HepG2 (cell line): ENCODE data around the gene LRBA. TPM values are rescaled to one million over a fixed set of nuclear protein-coding genes. Genes with fewer than 3 reads are reported as not detected.

Experiments
- ATAC-seq: fragments of 200-7000 bp; cut with Tn5 transposase; 3 replicates; pipeline ENCODE4 v1.9.1; 2020; ENCODE audit warnings: mild to moderate bottlenecking, moderate library complexity
- BruUV-seq: library from RNA; stranded (reverse); fragments of 400-500 nt; replicated peaks from 2 replicates; lab custom pipeline; 2021; lab: Mats Ljungman, UMichigan
- CTCF ChIA-PET: fragments of 300-600 bp; formaldehyde crosslinking; extraction: SDS; loops from one replicate; lab custom pipeline; 2021; ENCODE audit warnings: low total read pairs, inconsistent platforms, low intra/inter-chr PET ratio; lab: Yijun Ruan, JAX
- POLR2A ChIA-PET: fragments of 350-600 bp; sonication (Branson Sonifier 250); formaldehyde crosslinking; loops from one replicate; lab custom pipeline; 2020; ENCODE audit warnings: antibody characterized with exemption, inconsistent platforms; lab: Yijun Ruan, JAX
- DNase-seq: peaks from one replicate; pipeline ENCODE4 v3.0.0-alpha.2; 2015; ENCODE audit warnings: low spot score
- FAIRE-seq: peaks from 3 replicates; lab custom pipeline; 2011; peaks lifted over from hg19 to GRCh38; lab: Jason Lieb, UNC
- H2AFZ ChIP-seq: one replicate; pipeline ENCODE4 v1.6.1; 2011; ENCODE audit warnings: low read length, inconsistent platforms
- H3K27ac ChIP-seq: fragments of 300-600 bp; 3 replicates; pipeline ENCODE4 v1.8.0; 2011; ENCODE audit warnings: mixed run types, mild to moderate bottlenecking, mixed read lengths, low read length, inconsistent platforms; ENCODE audit not compliant: insufficient read depth; ENCODE audit errors: extremely low read length
- H3K27me3 ChIP-seq, 2 experiments: fragments of 200-600 bp in 1 of 2; 2 replicates in 1 of 2; 3 replicates in 1 of 2; pipeline versions ENCODE4 v1.6.0 to v1.8.0; 2011; ENCODE audit warnings: low read length in 2 of 2, mild to moderate bottlenecking in 2 of 2, moderate library complexity in 2 of 2, inconsistent platforms in 1 of 2; ENCODE audit not compliant: insufficient read depth in 2 of 2, control insufficient read depth in 1 of 2
- H3K36me3 ChIP-seq, 2 experiments: fragments of 200-600 bp in 1 of 2; replicated peaks in 1 of 2; 2 replicates in 1 of 2; 3 replicates in 1 of 2; pipeline versions ENCODE4 v1.5.1 to v1.8.0; 2011; ENCODE audit warnings: low read length in 2 of 2, inconsistent platforms in 1 of 2; ENCODE audit not compliant: insufficient read depth in 2 of 2, control insufficient read depth in 1 of 2
- H3K4me1 ChIP-seq: 2 replicates; pipeline ENCODE4 v1.5.1; 2012; ENCODE audit warnings: low read length, inconsistent platforms; ENCODE audit not compliant: insufficient read depth
- H3K4me2 ChIP-seq: 2 replicates; pipeline ENCODE4 v1.6.0; 2011; ENCODE audit warnings: low read depth, low read length, inconsistent platforms
- H3K4me3 ChIP-seq, 3 experiments: fragments of 200-600 bp in 1 of 3; sonication (generic), shearing (Covaris generic) in 1 of 3; replicated peaks in 1 of 3; 2 replicates each; pipeline ENCODE4 v1.5.1; 2011 to 2016; ENCODE audit warnings: low read length in 3 of 3, inconsistent platforms in 2 of 3, low read depth in 2 of 3, mild to moderate bottlenecking in 2 of 3, control low read depth in 1 of 3, mixed read lengths in 1 of 3; ENCODE audit not compliant: insufficient read depth in 1 of 3
- H3K79me2 ChIP-seq: one replicate; pipeline ENCODE4 v1.6.1; 2011; ENCODE audit warnings: low read length, inconsistent platforms; ENCODE audit not compliant: insufficient read depth
- H3K9ac ChIP-seq: 2 replicates; pipeline ENCODE4 v1.6.0; 2011; ENCODE audit warnings: mild to moderate bottlenecking, low read depth, low read length, inconsistent platforms; ENCODE audit not compliant: insufficient read depth
- H3K9me3 ChIP-seq: 2 replicates; pipeline ENCODE4 v1.5.1; 2012; ENCODE audit warnings: mild to moderate bottlenecking, low read length
- H4K20me1 ChIP-seq: 2 replicates; pipeline ENCODE4 v1.6.0; 2011; ENCODE audit warnings: inconsistent platforms, mild to moderate bottlenecking, low read length, moderate library complexity; ENCODE audit not compliant: insufficient read depth
- EEA1 ChIP-seq: sonication (generic); formaldehyde crosslinking; IDR thresholded peaks from 2 replicates; pipeline ENCODE4 v1.5.1; 2020; ENCODE audit warnings: mild to moderate bottlenecking, missing genetic modification reagents, borderline replicate concordance
- EP300 ChIP-seq, 3 experiments: sonication (generic) in 1 of 3; formaldehyde crosslinking in 1 of 3; IDR thresholded peaks; 2 replicates each; pipeline versions ENCODE4 v1.5.1 to v1.6.1; 2011 to 2020; ENCODE audit warnings: low read depth in 2 of 3, low read length in 2 of 3, borderline replicate concordance in 1 of 3, improper control_type of control experiment in 1 of 3, mild to moderate bottlenecking in 1 of 3, missing genetic modification reagents in 1 of 3, moderate library complexity in 1 of 3
- FOXP1 ChIP-seq, 2 experiments: fragments of 450-650 bp in 1 of 2; IDR thresholded peaks; 2 replicates each; pipeline ENCODE4 v1.6.1; 2017 to 2018; ENCODE audit warnings: antibody characterized with exemption in 1 of 2
- GATA4 ChIP-seq: sonication (generic); IDR thresholded peaks from 2 replicates; pipeline ENCODE4 v1.6.1; 2016; ENCODE audit warnings: antibody characterized with exemption, low read depth, borderline replicate concordance
- KLF11 ChIP-seq: IDR thresholded peaks from 2 replicates; pipeline ENCODE4 v1.6.1; 2016; ENCODE audit warnings: missing compliant biosample characterization
- MAFF ChIP-seq: IDR thresholded peaks from 2 replicates; pipeline ENCODE4 v1.6.1; 2011; ENCODE audit warnings: low read depth, low read length, improper control_type of control experiment
- MED8 ChIP-seq: sonication (generic); formaldehyde crosslinking; IDR thresholded peaks from 2 replicates; pipeline ENCODE4 v1.8.1; 2023; ENCODE audit warnings: mild to moderate bottlenecking, missing genetic modification reagents; ENCODE audit not compliant: insufficient replicate concordance
- NONO ChIP-seq, 2 experiments: fragments of 450-650 bp in 1 of 2; sonication (generic) in 1 of 2; formaldehyde crosslinking in 1 of 2; IDR thresholded peaks in 1 of 2; conservative IDR thresholded peaks in 1 of 2; 2 replicates each; pipeline versions ENCODE4 v1.6.1 to v1.8.0; 2017 to 2022; ENCODE audit warnings: mild to moderate bottlenecking in 1 of 2, missing genetic modification reagents in 1 of 2, moderate library complexity in 1 of 2
- NR2C2 ChIP-seq: sonication (generic); formaldehyde crosslinking; IDR thresholded peaks from 2 replicates; pipeline ENCODE4 v1.4.0; 2020; ENCODE audit warnings: missing genetic modification reagents, mild to moderate bottlenecking, moderate library complexity, borderline replicate concordance
- SMYD3 ChIP-seq: sonication (generic); formaldehyde crosslinking; IDR thresholded peaks from 2 replicates; pipeline ENCODE4 v1.8.1; 2023; ENCODE audit warnings: mild to moderate bottlenecking, missing genetic modification reagents
- SOX5 ChIP-seq: IDR thresholded peaks from 2 replicates; pipeline ENCODE4 v1.6.1; 2016; ENCODE audit warnings: borderline replicate concordance
- ZFP41 ChIP-seq: sonication (generic); formaldehyde crosslinking; IDR thresholded peaks from 2 replicates; pipeline ENCODE4 v1.4.0; 2020; ENCODE audit warnings: mild to moderate bottlenecking, missing genetic modification reagents, borderline replicate concordance
- ZNF335 ChIP-seq: sonication (generic); formaldehyde crosslinking; IDR thresholded peaks from 2 replicates; pipeline ENCODE4 v1.4.0; 2020; ENCODE audit warnings: missing genetic modification reagents
- ZNF878 ChIP-seq: sonication (generic); formaldehyde crosslinking; IDR thresholded peaks from 2 replicates; pipeline ENCODE4 v1.8.1; 2023; ENCODE audit warnings: mild to moderate bottlenecking, missing genetic modification reagents, moderate library complexity
- WGBS: methylation state at CpG from one replicate; pipeline ENCODE4 v1.1.6; 2017; ENCODE audit warnings: low lambda C conversion rate; 5-methylcytosine and 5-hydroxymethylcytosine counted together
- in situ Hi-C: cut with HindIII; loops from 2 replicates; pipeline ENCODE4 v1.10.0; 2017; ENCODE audit warnings: low pct_unique_long_range_greater_than_20kb; ENCODE audit not compliant: extremely low pct_ligation_motif_present
- intact Hi-C: fragments of 100-400 bp; cut with micrococcal nuclease; formaldehyde crosslinking; loops from one replicate; pipeline ENCODE4 v1.10.0; 2022; ENCODE audit not compliant: unreplicated experiment
- polyA plus RNA-seq, 8 experiments: library from polyadenylated mRNA; depleted of rRNA in 3 of 8; stranded (reverse) in 7 of 8; unstranded in 1 of 8; fragments of >200 nt; fragmentation: Illumina TruSeq in 4 of 8; extraction: Trizol in 4 of 8; gene quantifications; 2 replicates each; pipeline versions ENCODE4 v1.2.1 to v1.2.3, GENCODE V29; 2011 to 2016; ENCODE audit warnings: low read depth in 4 of 8, missing spikeins in 1 of 8, mixed read lengths in 1 of 8; ENCODE audit not compliant: insufficient read depth in 1 of 8
- total RNA-seq, 5 experiments: library from RNA; depleted of rRNA; stranded (reverse); fragments of >200 nt; fragmentation: Illumina TruSeq; extraction: Trizol; gene quantifications; 2 replicates each; pipeline ENCODE4 v1.2.3, GENCODE V29; 2016; ENCODE audit warnings: low read depth in 1 of 5
- TF ChIP-seq, protein P1 (sequence below): sonication (generic); formaldehyde crosslinking; IDR thresholded peaks from 2 replicates; pipeline ENCODE4 v1.4.0; 2020; ENCODE audit warnings: missing genetic modification reagents
- TF ChIP-seq, protein P2 (sequence below): sonication (generic); formaldehyde crosslinking; IDR thresholded peaks from 2 replicates; pipeline ENCODE4 v1.4.0; 2020; ENCODE audit warnings: mild to moderate bottlenecking, missing genetic modification reagents
- TF ChIP-seq, protein P3 (sequence below): sonication (generic); formaldehyde crosslinking; IDR thresholded peaks from 2 replicates; pipeline ENCODE4 v1.9.0; 2021; ENCODE audit warnings: missing genetic modification reagents, borderline replicate concordance

Gene LRBA
- total and polyA plus RNA-seq, 2 of the 13 experiments (the other 11 are each of a cell fraction or from before 2014, with no cell fraction given), result 21.0 to 37.2 TPM

DNA sequence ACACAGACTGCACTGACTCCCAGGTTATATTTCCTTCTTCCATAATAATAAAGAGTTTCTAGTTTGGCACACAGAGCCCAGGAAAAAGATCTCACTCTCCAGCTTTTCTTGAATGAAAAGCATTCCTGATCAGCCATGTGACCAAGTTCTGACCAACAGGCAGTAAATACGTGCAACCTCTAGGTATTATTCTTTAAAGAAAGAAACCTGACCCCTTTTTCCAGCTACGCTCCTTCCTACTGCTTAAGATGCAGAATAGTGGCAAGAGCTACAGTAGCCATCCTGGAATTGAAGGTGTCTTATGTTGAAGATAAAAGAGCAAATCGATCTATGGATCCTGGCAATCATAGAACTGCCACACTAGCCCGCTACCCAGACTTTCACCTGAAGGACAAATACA lies 76.7 kb downstream of the LRBA start:
- Histone ChIP-seq H3K4me2 (no peak overlapping the region), H3K9ac (no peak overlapping the region), H3K27me3 (no peaks in the 10 kb centered on the region), H3K79me2 (peaks cover 3% of the 10 kb centered on the region), H3K9me3 (no peaks in the 10 kb centered on the region), H3K4me1 (no peaks in the 10 kb centered on the region), H3K27ac (no peak overlapping the region), H3K4me3 (no peak overlapping the region), H2AFZ (no peak overlapping the region), H3K36me3 (no peaks in the 10 kb centered on the region), H4K20me1 (no peaks in the 10 kb centered on the region)
- intact Hi-C loops (no loop called here), in situ Hi-C loops (no loop called here)
- POLR2A ChIA-PET, result no interaction called here
- FAIRE-seq (no peak), ATAC-seq (no peak), DNase-seq (no peak)
- CTCF ChIA-PET, result no interaction called here
- BruUV-seq, result no TSS peak
- 96% methylated on average over 4 of the region's 4 CpGs for WGBS
- no peak for TF ChIP-seq MAFF
- no peak for TF ChIP-seq SMYD3 (CRISPR knock-in tag)
- TF ChIP-seq KLF11 (CRISPR knock-in tag), result no peak
- no peak for TF ChIP-seq ZNF335
- no peak for TF ChIP-seq MED8 (CRISPR knock-in tag)
- no peak for TF ChIP-seq ZFP41 (CRISPR knock-in tag)
- TF ChIP-seq, protein P1, sequence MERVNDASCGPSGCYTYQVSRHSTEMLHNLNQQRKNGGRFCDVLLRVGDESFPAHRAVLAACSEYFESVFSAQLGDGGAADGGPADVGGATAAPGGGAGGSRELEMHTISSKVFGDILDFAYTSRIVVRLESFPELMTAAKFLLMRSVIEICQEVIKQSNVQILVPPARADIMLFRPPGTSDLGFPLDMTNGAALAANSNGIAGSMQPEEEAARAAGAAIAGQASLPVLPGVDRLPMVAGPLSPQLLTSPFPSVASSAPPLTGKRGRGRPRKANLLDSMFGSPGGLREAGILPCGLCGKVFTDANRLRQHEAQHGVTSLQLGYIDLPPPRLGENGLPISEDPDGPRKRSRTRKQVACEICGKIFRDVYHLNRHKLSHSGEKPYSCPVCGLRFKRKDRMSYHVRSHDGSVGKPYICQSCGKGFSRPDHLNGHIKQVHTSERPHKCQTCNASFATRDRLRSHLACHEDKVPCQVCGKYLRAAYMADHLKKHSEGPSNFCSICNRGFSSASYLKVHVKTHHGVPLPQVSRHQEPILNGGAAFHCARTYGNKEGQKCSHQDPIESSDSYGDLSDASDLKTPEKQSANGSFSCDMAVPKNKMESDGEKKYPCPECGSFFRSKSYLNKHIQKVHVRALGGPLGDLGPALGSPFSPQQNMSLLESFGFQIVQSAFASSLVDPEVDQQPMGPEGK (CRISPR knock-in tag), result no peak
- TF ChIP-seq EP300 (IDR thresholded peaks at IDR 0.05; ENCODE audit: low read depth in 2 of 2, low read length in 2 of 2), result no peak
- TF ChIP-seq EP300 (CRISPR knock-in tag; IDR thresholded peaks at IDR 0.05; ENCODE audit: borderline replicate concordance), result no peak
- TF ChIP-seq, protein P2, sequence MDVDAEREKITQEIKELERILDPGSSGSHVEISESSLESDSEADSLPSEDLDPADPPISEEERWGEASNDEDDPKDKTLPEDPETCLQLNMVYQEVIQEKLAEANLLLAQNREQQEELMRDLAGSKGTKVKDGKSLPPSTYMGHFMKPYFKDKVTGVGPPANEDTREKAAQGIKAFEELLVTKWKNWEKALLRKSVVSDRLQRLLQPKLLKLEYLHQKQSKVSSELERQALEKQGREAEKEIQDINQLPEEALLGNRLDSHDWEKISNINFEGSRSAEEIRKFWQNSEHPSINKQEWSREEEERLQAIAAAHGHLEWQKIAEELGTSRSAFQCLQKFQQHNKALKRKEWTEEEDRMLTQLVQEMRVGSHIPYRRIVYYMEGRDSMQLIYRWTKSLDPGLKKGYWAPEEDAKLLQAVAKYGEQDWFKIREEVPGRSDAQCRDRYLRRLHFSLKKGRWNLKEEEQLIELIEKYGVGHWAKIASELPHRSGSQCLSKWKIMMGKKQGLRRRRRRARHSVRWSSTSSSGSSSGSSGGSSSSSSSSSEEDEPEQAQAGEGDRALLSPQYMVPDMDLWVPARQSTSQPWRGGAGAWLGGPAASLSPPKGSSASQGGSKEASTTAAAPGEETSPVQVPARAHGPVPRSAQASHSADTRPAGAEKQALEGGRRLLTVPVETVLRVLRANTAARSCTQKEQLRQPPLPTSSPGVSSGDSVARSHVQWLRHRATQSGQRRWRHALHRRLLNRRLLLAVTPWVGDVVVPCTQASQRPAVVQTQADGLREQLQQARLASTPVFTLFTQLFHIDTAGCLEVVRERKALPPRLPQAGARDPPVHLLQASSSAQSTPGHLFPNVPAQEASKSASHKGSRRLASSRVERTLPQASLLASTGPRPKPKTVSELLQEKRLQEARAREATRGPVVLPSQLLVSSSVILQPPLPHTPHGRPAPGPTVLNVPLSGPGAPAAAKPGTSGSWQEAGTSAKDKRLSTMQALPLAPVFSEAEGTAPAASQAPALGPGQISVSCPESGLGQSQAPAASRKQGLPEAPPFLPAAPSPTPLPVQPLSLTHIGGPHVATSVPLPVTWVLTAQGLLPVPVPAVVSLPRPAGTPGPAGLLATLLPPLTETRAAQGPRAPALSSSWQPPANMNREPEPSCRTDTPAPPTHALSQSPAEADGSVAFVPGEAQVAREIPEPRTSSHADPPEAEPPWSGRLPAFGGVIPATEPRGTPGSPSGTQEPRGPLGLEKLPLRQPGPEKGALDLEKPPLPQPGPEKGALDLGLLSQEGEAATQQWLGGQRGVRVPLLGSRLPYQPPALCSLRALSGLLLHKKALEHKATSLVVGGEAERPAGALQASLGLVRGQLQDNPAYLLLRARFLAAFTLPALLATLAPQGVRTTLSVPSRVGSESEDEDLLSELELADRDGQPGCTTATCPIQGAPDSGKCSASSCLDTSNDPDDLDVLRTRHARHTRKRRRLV, result no peak
- TF ChIP-seq NONO (IDR thresholded peaks at IDR 0.05), result no peak
- no peak for TF ChIP-seq NONO (CRISPR knock-in tag; conservative IDR thresholded peaks at IDR 0.05)
- no peak for TF ChIP-seq FOXP1 (IDR thresholded peaks at IDR 0.05)
- no peak for TF ChIP-seq FOXP1 (CRISPR knock-in tag; IDR thresholded peaks at IDR 0.05)
- TF ChIP-seq, protein P3, sequence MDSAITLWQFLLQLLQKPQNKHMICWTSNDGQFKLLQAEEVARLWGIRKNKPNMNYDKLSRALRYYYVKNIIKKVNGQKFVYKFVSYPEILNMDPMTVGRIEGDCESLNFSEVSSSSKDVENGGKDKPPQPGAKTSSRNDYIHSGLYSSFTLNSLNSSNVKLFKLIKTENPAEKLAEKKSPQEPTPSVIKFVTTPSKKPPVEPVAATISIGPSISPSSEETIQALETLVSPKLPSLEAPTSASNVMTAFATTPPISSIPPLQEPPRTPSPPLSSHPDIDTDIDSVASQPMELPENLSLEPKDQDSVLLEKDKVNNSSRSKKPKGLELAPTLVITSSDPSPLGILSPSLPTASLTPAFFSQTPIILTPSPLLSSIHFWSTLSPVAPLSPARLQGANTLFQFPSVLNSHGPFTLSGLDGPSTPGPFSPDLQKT, result no peak
- TF ChIP-seq GATA4, result no peak
- no peak for TF ChIP-seq EEA1 (CRISPR knock-in tag)
- TF ChIP-seq NR2C2 (CRISPR knock-in tag), result no peak
- no peak for TF ChIP-seq ZNF878
- no peak for TF ChIP-seq SOX5 (CRISPR knock-in tag)
